ENCODE measurements around the gene ABCA1. TPM values are rescaled to one million over a fixed set of nuclear protein-coding genes. Genes with fewer than 3 reads are reported as not detected.

ABCA1 gene
- total RNA-seq, 1 donor from 2014 or later: 49.5 TPM

DNA sequence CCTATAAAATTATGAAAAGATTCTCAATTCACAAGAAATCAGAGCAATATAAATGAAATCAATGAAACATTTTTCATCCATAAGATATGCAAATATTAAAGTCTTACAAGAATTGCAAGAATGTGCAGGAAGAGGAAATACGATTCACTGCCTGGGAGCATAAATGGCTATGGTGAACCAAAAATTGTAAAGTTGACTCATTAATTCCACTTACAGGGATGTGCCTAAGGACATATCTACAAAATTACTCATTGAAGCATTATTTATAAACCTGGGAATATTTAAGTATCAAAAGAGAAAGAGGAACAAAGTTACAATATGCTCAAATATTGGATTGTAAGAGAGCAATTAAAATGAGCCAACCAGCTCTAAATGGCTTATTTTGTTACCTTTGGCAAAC lies 187.3 kb downstream of the ABCA1 start:
- H3K4me1 Mint-ChIP-seq (ENCODE audit: unreplicated experiment): peaks cover 12% of the 10 kb centered on the region
- H3K4me3 Mint-ChIP-seq (ENCODE audit: unreplicated experiment): no peak overlapping the region
- peaks cover 6% of the 10 kb centered on the region for H3K27me3 Mint-ChIP-seq (ENCODE audit: unreplicated experiment)
- no peaks in the 10 kb centered on the region for H3K9me3 Mint-ChIP-seq (ENCODE audit: unreplicated experiment)
- no peaks in the 10 kb centered on the region for H3K36me3 Mint-ChIP-seq (ENCODE audit: unreplicated experiment)
- peak overlapping the region; percentile 47 for H3K27ac Mint-ChIP-seq (ENCODE audit: unreplicated experiment)
- no peak for DNase-seq (ENCODE audit: extremely low spot score, unreplicated experiment)
- TF ChIP-seq, protein P1, sequence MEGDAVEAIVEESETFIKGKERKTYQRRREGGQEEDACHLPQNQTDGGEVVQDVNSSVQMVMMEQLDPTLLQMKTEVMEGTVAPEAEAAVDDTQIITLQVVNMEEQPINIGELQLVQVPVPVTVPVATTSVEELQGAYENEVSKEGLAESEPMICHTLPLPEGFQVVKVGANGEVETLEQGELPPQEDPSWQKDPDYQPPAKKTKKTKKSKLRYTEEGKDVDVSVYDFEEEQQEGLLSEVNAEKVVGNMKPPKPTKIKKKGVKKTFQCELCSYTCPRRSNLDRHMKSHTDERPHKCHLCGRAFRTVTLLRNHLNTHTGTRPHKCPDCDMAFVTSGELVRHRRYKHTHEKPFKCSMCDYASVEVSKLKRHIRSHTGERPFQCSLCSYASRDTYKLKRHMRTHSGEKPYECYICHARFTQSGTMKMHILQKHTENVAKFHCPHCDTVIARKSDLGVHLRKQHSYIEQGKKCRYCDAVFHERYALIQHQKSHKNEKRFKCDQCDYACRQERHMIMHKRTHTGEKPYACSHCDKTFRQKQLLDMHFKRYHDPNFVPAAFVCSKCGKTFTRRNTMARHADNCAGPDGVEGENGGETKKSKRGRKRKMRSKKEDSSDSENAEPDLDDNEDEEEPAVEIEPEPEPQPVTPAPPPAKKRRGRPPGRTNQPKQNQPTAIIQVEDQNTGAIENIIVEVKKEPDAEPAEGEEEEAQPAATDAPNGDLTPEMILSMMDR (IDR thresholded peaks at IDR 0.05): no peak

DNA sequence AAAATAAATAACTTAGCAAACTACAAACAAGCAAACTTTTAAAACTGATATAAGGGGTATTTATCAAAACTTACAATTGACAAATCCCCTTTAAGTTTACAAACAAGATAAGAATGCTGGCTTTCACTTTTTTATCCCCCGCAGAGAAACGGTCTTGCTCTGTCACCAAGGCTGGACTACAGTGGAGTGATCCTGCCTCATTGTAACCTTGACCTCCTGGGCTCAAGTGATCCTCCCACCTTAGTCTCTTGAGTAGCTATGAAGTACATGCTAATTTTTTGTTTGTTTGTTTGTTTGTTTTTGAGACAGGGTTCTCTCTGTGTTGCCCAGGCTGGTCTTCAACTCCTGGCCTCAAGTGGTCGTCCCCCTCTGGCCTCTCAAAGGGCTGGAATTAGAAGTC lies 189.5 kb downstream of the ABCA1 start:
- DNase-seq (ENCODE audit: extremely low spot score, unreplicated experiment): no peak
- Mint-ChIP-seq H3K36me3 (ENCODE audit: unreplicated experiment) (no peaks in the 10 kb centered on the region), H3K4me3 (ENCODE audit: unreplicated experiment) (no peak overlapping the region), H3K27me3 (ENCODE audit: unreplicated experiment) (no peaks in the 10 kb centered on the region), H3K27ac (ENCODE audit: unreplicated experiment) (no peak overlapping the region), H3K4me1 (ENCODE audit: unreplicated experiment) (peaks cover 12% of the 10 kb centered on the region), H3K9me3 (ENCODE audit: unreplicated experiment) (no peaks in the 10 kb centered on the region)
- TF ChIP-seq, protein P1 (IDR thresholded peaks at IDR 0.05): no peak

Other genes with a start within 250 kb of the ABCA1 start
- gene OR13D1, start 233.6 kb downstream of the ABCA1 start, total RNA-seq: not detected in 2 replicates
- 23.7 and 27.4 TPM in 2 replicates for gene NIPSNAP3A, start 180.5 kb downstream of the ABCA1 start, total RNA-seq
- gene NIPSNAP3B, start 164.0 kb downstream of the ABCA1 start, total RNA-seq: 3.1 TPM in 2 replicates

All from osteocyte (in vitro differentiated cells).